Neuronal stem cell (in vitro differentiated cells): ENCODE measurements around the gene AMOT.

Experiments
- DNase-seq: peaks from one replicate; pipeline ENCODE4 v3.0.0-alpha.2; 2013; ENCODE audit warnings: low spot score
- H2AFZ ChIP-seq: one replicate; pipeline ENCODE4 v1.6.1; 2013; ENCODE audit warnings: mild to moderate bottlenecking, low read length, inconsistent platforms
- H2AK5ac ChIP-seq: 2 replicates; pipeline ENCODE4 v1.6.1; 2013; ENCODE audit warnings: low read depth, mild to moderate bottlenecking, inconsistent platforms, low read length, moderate library complexity, mixed read lengths
- H2BK120ac ChIP-seq: 2 replicates; pipeline ENCODE4 v1.6.1; 2013; ENCODE audit warnings: low read depth, mild to moderate bottlenecking, inconsistent platforms, low read length, moderate library complexity, mixed read lengths
- H2BK12ac ChIP-seq: one replicate; pipeline ENCODE4 v1.6.1; 2013; ENCODE audit warnings: low read length, inconsistent platforms
- H2BK15ac ChIP-seq: 2 replicates; pipeline ENCODE4 v1.6.1; 2013; ENCODE audit warnings: mild to moderate bottlenecking, low read length, inconsistent platforms, mixed read lengths
- H2BK5ac ChIP-seq: one replicate; pipeline ENCODE4 v1.6.1; 2013; ENCODE audit warnings: inconsistent platforms, mild to moderate bottlenecking, low read length, moderate library complexity
- H3K14ac ChIP-seq: one replicate; pipeline ENCODE4 v1.6.1; 2013; ENCODE audit warnings: low read length, inconsistent platforms
- H3K18ac ChIP-seq: 2 replicates; pipeline ENCODE4 v1.6.1; 2013; ENCODE audit warnings: low read length, inconsistent platforms
- H3K23ac ChIP-seq: 2 replicates; pipeline ENCODE4 v1.6.1; 2013; ENCODE audit warnings: low read depth, mild to moderate bottlenecking, mixed read lengths, low read length, inconsistent platforms; ENCODE audit not compliant: poor library complexity
- H3K27ac ChIP-seq: replicated peaks from 3 replicates; pipeline ENCODE4 v1.5.1; 2013; ENCODE audit warnings: low read length, inconsistent platforms
- H3K27me3 ChIP-seq, 3 experiments: 2 replicates each; pipeline ENCODE4 v1.6.1; 2013; ENCODE audit warnings: low read length in 3 of 3, mild to moderate bottlenecking in 2 of 3, inconsistent platforms in 1 of 3, low read depth in 1 of 3, mixed read lengths in 1 of 3, moderate library complexity in 1 of 3; ENCODE audit not compliant: control insufficient read depth in 3 of 3, insufficient read depth in 3 of 3
- H3K36me3 ChIP-seq, 2 donors: replicated peaks in 1 of 2; 2 replicates each; pipeline ENCODE4 v1.6.1; 2013; ENCODE audit warnings: low read length in 2 of 2; ENCODE audit not compliant: control insufficient read depth in 2 of 2, insufficient read depth in 2 of 2
- H3K4ac ChIP-seq: 2 replicates; pipeline ENCODE4 v1.6.1; 2013; ENCODE audit warnings: inconsistent platforms, mild to moderate bottlenecking, low read length, moderate library complexity
- H3K4me1 ChIP-seq, 2 donors: 1 replicate in 1 of 2; 2 replicates in 1 of 2; pipeline ENCODE4 v1.6.1; 2013; ENCODE audit warnings: low read length in 2 of 2, low read depth in 1 of 2; ENCODE audit not compliant: control insufficient read depth in 2 of 2, insufficient read depth in 1 of 2
- H3K4me2 ChIP-seq: one replicate; pipeline ENCODE4 v1.6.1; 2013; ENCODE audit warnings: mild to moderate bottlenecking, low read length, inconsistent platforms; ENCODE audit not compliant: insufficient read depth, poor library complexity, severe bottlenecking
- H3K4me3 ChIP-seq, 2 donors: 2 replicates each; pipeline ENCODE4 v1.5.1; 2013; ENCODE audit warnings: low read length in 2 of 2, mild to moderate bottlenecking in 2 of 2, inconsistent platforms in 1 of 2, moderate library complexity in 1 of 2
- H3K79me1 ChIP-seq: one replicate; pipeline ENCODE4 v1.6.1; 2013; ENCODE audit warnings: low read depth, mild to moderate bottlenecking, inconsistent platforms, low read length, moderate library complexity
- H3K9ac ChIP-seq: one replicate; pipeline ENCODE4 v1.6.1; 2013; ENCODE audit warnings: mild to moderate bottlenecking, low read depth, low read length, inconsistent platforms; ENCODE audit not compliant: poor library complexity
- H3K9me3 ChIP-seq, 2 donors: replicated peaks in 1 of 2; 2 replicates each; pipeline versions ENCODE3 to v1.6.1; 2013; ENCODE audit warnings: low read length in 2 of 2, mild to moderate bottlenecking in 2 of 2, inconsistent platforms in 1 of 2, low read depth in 1 of 2, mixed read lengths in 1 of 2, moderate library complexity in 1 of 2; ENCODE audit not compliant: control insufficient read depth in 2 of 2, insufficient read depth in 1 of 2
- H4K8ac ChIP-seq: one replicate; pipeline ENCODE4 v1.6.1; 2013; ENCODE audit warnings: low read depth, mild to moderate bottlenecking, inconsistent platforms, low read length, moderate library complexity
- H4K91ac ChIP-seq: one replicate; pipeline ENCODE4 v1.6.1; 2013; ENCODE audit warnings: low read length, low read depth, mild to moderate bottlenecking, inconsistent platforms; ENCODE audit not compliant: poor library complexity
- WGBS, 2 donors: extraction: QIAGEN DNeasy Blood & Tissue Kit; methylation state at CpG; one replicate each; pipeline ENCODE4 v1.1.7; 2013; ENCODE audit warnings: missing lambda C conversion rate in 2 of 2, mixed read lengths in 1 of 2; ENCODE audit not compliant: insufficient read length in 2 of 2, insufficient replicate concordance in 1 of 2; ENCODE audit errors: extremely low coverage in 2 of 2; 5-methylcytosine and 5-hydroxymethylcytosine counted together

The AMOT gene

GRCh38 chrX:112800971-112801775 lies 39.5 kb downstream of the AMOT start:
- no peaks in the 10 kb centered on the region for H3K9me3 ChIP-seq
- H2AFZ ChIP-seq, result peak overlapping the region; percentile 38
- WGBS, 2 donors, result no CpG with 5 or more reads among the region's 12 CpGs
- no peak overlapping the region for H2BK15ac ChIP-seq
- peaks cover 0 to 3% (median 0%) of the 10 kb centered on the region in 3 experiments for H3K27me3 ChIP-seq
- H3K36me3 ChIP-seq, result peaks cover 0 to 9% of the 10 kb centered on the region in 2 donors
- H3K4me3 ChIP-seq, result no peak overlapping the region
- H3K14ac ChIP-seq, result no peak overlapping the region
- H3K4me2 ChIP-seq, result peak overlapping the region; percentile 11
- H2BK5ac ChIP-seq, result no peak overlapping the region
- H3K27ac ChIP-seq, result no peak overlapping the region
- H3K4ac ChIP-seq, result no peak overlapping the region
- no peak overlapping the region for H2BK12ac ChIP-seq
- no peak overlapping the region for H3K23ac ChIP-seq
- H3K4me1 ChIP-seq, result peaks cover 2 to 6% of the 10 kb centered on the region in 2 donors
- H2AK5ac ChIP-seq, result no peak overlapping the region
- H4K8ac ChIP-seq, result no peak overlapping the region
- peak; percentile 1 for DNase-seq
- H3K18ac ChIP-seq, result no peak overlapping the region
- no peaks in the 10 kb centered on the region for H3K79me1 ChIP-seq
- H2BK120ac ChIP-seq, result no peak overlapping the region
- no peak overlapping the region for H4K91ac ChIP-seq
- H3K9ac ChIP-seq, result no peak overlapping the region

- no peak overlapping the region for H2BK15ac ChIP-seq
- H2AK5ac ChIP-seq, result no peak overlapping the region
- no peak overlapping the region for H4K8ac ChIP-seq
- peaks cover 0 to 7% of the 10 kb centered on the region in 2 donors for H3K36me3 ChIP-seq
- no peak overlapping the region for H2BK5ac ChIP-seq
- H2BK120ac ChIP-seq, result no peak overlapping the region
- no peaks in the 10 kb centered on the region for H3K79me1 ChIP-seq
- no peak overlapping the region for H3K4me2 ChIP-seq
- no peak overlapping the region for H3K23ac ChIP-seq
- no peak overlapping the region for H3K18ac ChIP-seq
- no CpG with 5 or more reads among the region's 1 CpG for WGBS, 2 donors
- no peak overlapping the region for H3K9ac ChIP-seq
- no peak for DNase-seq
- no peaks in the 10 kb centered on the region for H3K9me3 ChIP-seq
- no peak overlapping the region for H3K14ac ChIP-seq
- peaks cover 2 to 6% of the 10 kb centered on the region in 2 donors for H3K4me1 ChIP-seq
- H4K91ac ChIP-seq, result no peak overlapping the region
- H3K4ac ChIP-seq, result no peak overlapping the region
- no peak overlapping the region for H2BK12ac ChIP-seq
- no peak overlapping the region for H2AFZ ChIP-seq
- no peak overlapping the region for H3K4me3 ChIP-seq
- peaks cover 0 to 3% (median 0%) of the 10 kb centered on the region in 3 experiments for H3K27me3 ChIP-seq
- H3K27ac ChIP-seq, result no peak overlapping the region
Observed at GRCh38 chrX:112799425-112799824, 41.2 kb downstream of the AMOT start.

GRCh38 chrX:112798736-112799135 lies 41.9 kb downstream of the AMOT start:
- Histone ChIP-seq H3K4me1 (peaks cover 2 to 6% of the 10 kb centered on the region in 2 donors), H3K9me3 (no peaks in the 10 kb centered on the region), H2AK5ac (no peak overlapping the region), H3K27me3 (peaks cover 0 to 7% (median 0%) of the 10 kb centered on the region in 3 experiments), H3K4me2 (no peak overlapping the region), H4K8ac (no peak overlapping the region), H3K14ac (no peak overlapping the region), H3K4me3 (no peak overlapping the region), H2AFZ (no peak overlapping the region), H3K4ac (no peak overlapping the region), H2BK120ac (no peak overlapping the region), H4K91ac (no peak overlapping the region), H3K36me3 (peaks cover 0 to 10% of the 10 kb centered on the region in 2 donors), H2BK15ac (no peak overlapping the region), H3K9ac (no peak overlapping the region), H2BK12ac (no peak overlapping the region), H3K79me1 (no peaks in the 10 kb centered on the region), H2BK5ac (no peak overlapping the region), H3K27ac (no peak overlapping the region), H3K23ac (no peak overlapping the region), H3K18ac (no peak overlapping the region)
- no CpG with 5 or more reads among the region's 2 CpGs for WGBS, 2 donors
- no peak for DNase-seq

GRCh38 chrX:112789931-112790330 lies 50.7 kb downstream of the AMOT start:
- no peak overlapping the region for H2BK12ac ChIP-seq
- no peak for DNase-seq
- no peak overlapping the region for H3K18ac ChIP-seq
- H3K9ac ChIP-seq, result no peak overlapping the region
- no peak overlapping the region for H3K4ac ChIP-seq
- peaks cover 0 to 33% of the 10 kb centered on the region in 2 donors for H3K36me3 ChIP-seq
- H3K9me3 ChIP-seq, result no peaks in the 10 kb centered on the region
- H2BK5ac ChIP-seq, result no peak overlapping the region
- H3K14ac ChIP-seq, result no peak overlapping the region
- no peak overlapping the region for H3K27ac ChIP-seq
- no peak overlapping the region for H2AK5ac ChIP-seq
- H3K23ac ChIP-seq, result no peak overlapping the region
- no peaks in the 10 kb centered on the region for H3K4me1 ChIP-seq
- WGBS, 2 donors, result no CpG with 5 or more reads among the region's 4 CpGs
- H3K79me1 ChIP-seq, result no peaks in the 10 kb centered on the region
- H2BK120ac ChIP-seq, result no peak overlapping the region
- H2BK15ac ChIP-seq, result no peak overlapping the region
- H3K27me3 ChIP-seq, result peaks cover 0 to 4% (median 0%) of the 10 kb centered on the region in 3 experiments
- H4K8ac ChIP-seq, result no peak overlapping the region
- no peak overlapping the region for H4K91ac ChIP-seq
- H3K4me2 ChIP-seq, result no peak overlapping the region
- no peak overlapping the region for H3K4me3 ChIP-seq
- H2AFZ ChIP-seq, result no peak overlapping the region
